Omental fat pad (tissue), 4 donors: Measurements from ENCODE around the gene CAND1. TPM values are rescaled to one million over a fixed set of nuclear protein-coding genes. Genes with fewer than 3 reads are reported as not detected.

Experiments used
- ATAC-seq: fragments of 150-250 bp; one replicate; pipeline ENCODE4 v1.9.1; 2016; ENCODE audit warnings: mild to moderate bottlenecking, moderate library complexity; ENCODE audit not compliant: low FRiP score
- DNase-seq: peaks from one replicate; pipeline ENCODE4 v3.0.0-alpha.2; 2019; ENCODE audit warnings: low spot score
- CTCF ChIP-seq, 3 donors: fragments of 450-650 bp; IDR thresholded peaks; one replicate each; pipeline ENCODE4 v1.5.1; 2016 to 2017; ENCODE audit warnings: antibody characterized with exemption in 3 of 3, mild to moderate bottlenecking in 3 of 3, moderate library complexity in 2 of 3
- total RNA-seq, 4 donors: library from RNA; depleted of rRNA; stranded (reverse); fragments of >200 nt; gene quantifications; one replicate each; pipeline ENCODE4 v1.1.0, GENCODE V29; 2016

The CAND1 gene
- total RNA-seq, 4 donors from 2014 or later, result 48.1 to 81.7 (median 57.3) TPM

- no peak for TF ChIP-seq CTCF (IDR thresholded peaks at IDR 0.05)
- DNase-seq (no peak), ATAC-seq (no peak)
These were observed 88.4 kb downstream of the CAND1 start for GRCh38 chr12:67357376-67358125.

GRCh38 chr12:67358781-67359338 lies 89.7 kb downstream of the CAND1 start:
- no peak for ATAC-seq
- no peak for TF ChIP-seq CTCF (IDR thresholded peaks at IDR 0.05)
- no peak for DNase-seq

GRCh38 chr12:67362526-67362925 lies 93.4 kb downstream of the CAND1 start:
- TF ChIP-seq CTCF (IDR thresholded peaks at IDR 0.05), result no peak
- DNase-seq (no peak), ATAC-seq (no peak)

DNA sequence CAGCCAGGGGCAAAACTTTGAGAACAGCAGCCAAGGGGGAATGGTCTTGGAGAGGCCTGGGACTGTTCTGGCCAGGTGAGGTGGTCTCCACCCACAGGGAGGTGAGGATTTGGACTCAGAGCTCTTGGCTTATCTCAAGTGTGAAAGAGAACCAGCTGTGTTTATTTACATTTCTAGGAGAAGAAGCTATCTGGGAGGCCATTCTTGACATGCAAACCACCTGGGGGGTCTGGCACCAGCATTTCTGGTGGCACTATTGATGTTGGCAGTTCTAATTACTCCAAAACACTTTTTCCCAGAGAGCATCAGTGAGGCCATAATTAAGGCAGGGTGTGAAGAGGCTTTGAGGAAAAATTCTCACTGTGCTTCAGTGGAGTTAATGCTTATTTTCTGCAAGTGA lies 95.1 kb downstream of the CAND1 start:
- no peak for TF ChIP-seq CTCF (IDR thresholded peaks at IDR 0.05)
- DNase-seq (no peak), ATAC-seq (no peak)

DNA sequence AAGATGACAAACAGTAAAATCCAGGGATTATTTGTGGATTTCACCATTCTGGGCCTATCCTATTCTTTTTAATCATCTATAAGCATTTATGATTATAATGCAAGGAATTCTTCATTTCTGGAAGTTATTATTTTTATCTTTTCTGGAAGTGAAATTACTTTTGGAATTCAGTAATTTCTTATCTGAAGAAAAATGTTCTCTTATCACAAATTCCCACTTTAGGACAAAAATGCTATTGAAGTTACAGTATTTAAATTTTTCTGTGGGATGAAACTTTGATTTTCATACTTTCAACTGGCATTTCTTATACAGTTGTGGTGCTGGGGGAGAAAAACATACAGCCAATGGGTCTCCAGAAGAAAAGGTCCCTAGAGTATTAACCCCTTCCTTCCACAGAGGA lies 96.0 kb downstream of the CAND1 start:
- ATAC-seq, result no peak
- no peak for TF ChIP-seq CTCF (IDR thresholded peaks at IDR 0.05)
- no peak for DNase-seq

DNA sequence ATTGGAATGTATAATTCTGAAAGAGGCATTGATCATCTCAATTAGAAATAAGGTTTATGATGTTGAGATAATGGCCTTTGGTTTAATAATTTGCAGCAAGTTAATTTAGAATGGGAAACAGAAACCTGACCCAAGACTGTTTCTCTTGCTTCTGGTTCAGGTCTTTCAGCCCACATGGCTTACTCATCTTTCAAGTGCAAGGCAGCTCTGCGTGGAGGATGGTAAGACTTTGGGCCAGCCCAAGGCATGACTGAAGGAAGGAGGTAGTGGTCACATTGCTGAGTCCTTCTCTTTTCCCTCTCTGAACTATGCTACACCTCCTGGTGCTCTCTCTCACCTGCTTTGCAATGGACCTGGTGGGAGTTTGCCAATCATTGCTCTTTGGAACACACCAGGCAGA lies 98.7 kb downstream of the CAND1 start:
- no peak for DNase-seq
- ATAC-seq, result no peak
- TF ChIP-seq CTCF (IDR thresholded peaks at IDR 0.05), result no peak
